ENCODE data around the gene GEMIN4.
"Not testable (repeated sequence)": the region's sequence is repeated elsewhere in the genome, so short reads cannot be mapped to it uniquely, and the experiment has no call there.

DNA sequence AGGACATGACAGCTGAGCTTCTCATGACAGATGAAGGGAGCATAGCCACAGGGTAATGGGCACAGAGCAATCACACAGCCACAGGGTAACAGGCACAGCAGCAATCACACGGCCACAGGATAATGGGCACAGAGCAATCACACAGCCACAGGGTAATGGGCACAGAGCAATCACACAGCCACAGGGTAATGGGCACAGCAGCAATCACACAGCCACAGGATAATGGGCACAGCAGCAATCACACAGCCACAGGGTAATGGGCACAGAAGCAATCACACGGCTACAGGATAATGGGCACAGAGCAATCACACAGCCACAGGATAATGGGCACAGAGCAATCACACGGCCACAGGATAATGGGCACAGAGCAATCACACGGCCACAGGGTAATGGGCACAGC lies 3.5 kb downstream of the GEMIN4 start:
- not testable (repeated sequence) for TF ChIP-seq RCOR1 (IDR thresholded peaks at IDR 0.05; ENCODE audit: low read length); POLR2AphosphoS5 (IDR thresholded peaks at IDR 0.05; ENCODE audit: low read depth, low read length); TCF12 (IDR thresholded peaks at IDR 0.05); EZH2phosphoT487 (IDR thresholded peaks at IDR 0.05; ENCODE audit: borderline replicate concordance, low read depth); RXRA (IDR thresholded peaks at IDR 0.05; ENCODE audit: borderline replicate concordance, low read depth); TAF1 (IDR thresholded peaks at IDR 0.05; ENCODE audit: borderline replicate concordance, low read depth, low read length); SIN3A (IDR thresholded peaks at IDR 0.05; ENCODE audit: borderline replicate concordance, low read depth, low read length)
- TF ChIP-seq, protein P1, sequence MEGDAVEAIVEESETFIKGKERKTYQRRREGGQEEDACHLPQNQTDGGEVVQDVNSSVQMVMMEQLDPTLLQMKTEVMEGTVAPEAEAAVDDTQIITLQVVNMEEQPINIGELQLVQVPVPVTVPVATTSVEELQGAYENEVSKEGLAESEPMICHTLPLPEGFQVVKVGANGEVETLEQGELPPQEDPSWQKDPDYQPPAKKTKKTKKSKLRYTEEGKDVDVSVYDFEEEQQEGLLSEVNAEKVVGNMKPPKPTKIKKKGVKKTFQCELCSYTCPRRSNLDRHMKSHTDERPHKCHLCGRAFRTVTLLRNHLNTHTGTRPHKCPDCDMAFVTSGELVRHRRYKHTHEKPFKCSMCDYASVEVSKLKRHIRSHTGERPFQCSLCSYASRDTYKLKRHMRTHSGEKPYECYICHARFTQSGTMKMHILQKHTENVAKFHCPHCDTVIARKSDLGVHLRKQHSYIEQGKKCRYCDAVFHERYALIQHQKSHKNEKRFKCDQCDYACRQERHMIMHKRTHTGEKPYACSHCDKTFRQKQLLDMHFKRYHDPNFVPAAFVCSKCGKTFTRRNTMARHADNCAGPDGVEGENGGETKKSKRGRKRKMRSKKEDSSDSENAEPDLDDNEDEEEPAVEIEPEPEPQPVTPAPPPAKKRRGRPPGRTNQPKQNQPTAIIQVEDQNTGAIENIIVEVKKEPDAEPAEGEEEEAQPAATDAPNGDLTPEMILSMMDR (IDR thresholded peaks at IDR 0.05), result not testable (repeated sequence)
- TF ChIP-seq, protein P2, sequence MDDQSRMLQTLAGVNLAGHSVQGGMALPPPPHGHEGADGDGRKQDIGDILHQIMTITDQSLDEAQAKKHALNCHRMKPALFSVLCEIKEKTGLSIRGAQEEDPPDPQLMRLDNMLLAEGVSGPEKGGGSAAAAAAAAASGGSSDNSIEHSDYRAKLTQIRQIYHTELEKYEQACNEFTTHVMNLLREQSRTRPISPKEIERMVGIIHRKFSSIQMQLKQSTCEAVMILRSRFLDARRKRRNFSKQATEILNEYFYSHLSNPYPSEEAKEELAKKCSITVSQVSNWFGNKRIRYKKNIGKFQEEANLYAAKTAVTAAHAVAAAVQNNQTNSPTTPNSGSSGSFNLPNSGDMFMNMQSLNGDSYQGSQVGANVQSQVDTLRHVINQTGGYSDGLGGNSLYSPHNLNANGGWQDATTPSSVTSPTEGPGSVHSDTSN (IDR thresholded peaks at IDR 0.05), result not testable (repeated sequence)
- TF ChIP-seq, protein P3, sequence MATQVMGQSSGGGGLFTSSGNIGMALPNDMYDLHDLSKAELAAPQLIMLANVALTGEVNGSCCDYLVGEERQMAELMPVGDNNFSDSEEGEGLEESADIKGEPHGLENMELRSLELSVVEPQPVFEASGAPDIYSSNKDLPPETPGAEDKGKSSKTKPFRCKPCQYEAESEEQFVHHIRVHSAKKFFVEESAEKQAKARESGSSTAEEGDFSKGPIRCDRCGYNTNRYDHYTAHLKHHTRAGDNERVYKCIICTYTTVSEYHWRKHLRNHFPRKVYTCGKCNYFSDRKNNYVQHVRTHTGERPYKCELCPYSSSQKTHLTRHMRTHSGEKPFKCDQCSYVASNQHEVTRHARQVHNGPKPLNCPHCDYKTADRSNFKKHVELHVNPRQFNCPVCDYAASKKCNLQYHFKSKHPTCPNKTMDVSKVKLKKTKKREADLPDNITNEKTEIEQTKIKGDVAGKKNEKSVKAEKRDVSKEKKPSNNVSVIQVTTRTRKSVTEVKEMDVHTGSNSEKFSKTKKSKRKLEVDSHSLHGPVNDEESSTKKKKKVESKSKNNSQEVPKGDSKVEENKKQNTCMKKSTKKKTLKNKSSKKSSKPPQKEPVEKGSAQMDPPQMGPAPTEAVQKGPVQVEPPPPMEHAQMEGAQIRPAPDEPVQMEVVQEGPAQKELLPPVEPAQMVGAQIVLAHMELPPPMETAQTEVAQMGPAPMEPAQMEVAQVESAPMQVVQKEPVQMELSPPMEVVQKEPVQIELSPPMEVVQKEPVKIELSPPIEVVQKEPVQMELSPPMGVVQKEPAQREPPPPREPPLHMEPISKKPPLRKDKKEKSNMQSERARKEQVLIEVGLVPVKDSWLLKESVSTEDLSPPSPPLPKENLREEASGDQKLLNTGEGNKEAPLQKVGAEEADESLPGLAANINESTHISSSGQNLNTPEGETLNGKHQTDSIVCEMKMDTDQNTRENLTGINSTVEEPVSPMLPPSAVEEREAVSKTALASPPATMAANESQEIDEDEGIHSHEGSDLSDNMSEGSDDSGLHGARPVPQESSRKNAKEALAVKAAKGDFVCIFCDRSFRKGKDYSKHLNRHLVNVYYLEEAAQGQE (IDR thresholded peaks at IDR 0.05; ENCODE audit: low read depth, low read length), result not testable (repeated sequence)
